HEK293 (cell line): Measurements from ENCODE around the gene MTUS2.

ENCODE experiments used
- CTCF ChIA-PET: fragments of 350-600 bp; formaldehyde crosslinking; extraction: SDS; loops from one replicate; lab custom pipeline; 2021; ENCODE audit warnings: antibody characterized with exemption; lab: Yijun Ruan, JAX
- POLR2A ChIA-PET: fragments of 300-600 bp; formaldehyde crosslinking; extraction: SDS; loops from one replicate; lab custom pipeline; 2020; ENCODE audit warnings: antibody characterized with exemption, inconsistent platforms; lab: Yijun Ruan, JAX
- H3K27ac ChIP-seq: fragments of 200-500 bp; sonication (Bioruptor generic); 2 replicates; pipeline ENCODE4 v1.5.1; 2014; ENCODE audit warnings: low read depth, low read length, control low read depth, inconsistent platforms; ENCODE audit errors: extremely low read depth
- H3K36me3 ChIP-seq, 2 experiments: fragments of 200-500 bp in 1 of 2; sonication (Bioruptor generic) in 1 of 2; 1 replicate in 1 of 2; 2 replicates in 1 of 2; pipeline ENCODE4 v1.5.1; 2014 to 2017; ENCODE audit warnings: inconsistent platforms in 2 of 2, low read length in 2 of 2; ENCODE audit not compliant: control insufficient read depth in 2 of 2, insufficient read depth in 1 of 2
- H3K4me1 ChIP-seq: fragments of 200-500 bp; sonication (Bioruptor generic); 2 replicates; pipeline ENCODE4 v1.5.1; 2014; ENCODE audit warnings: mild to moderate bottlenecking, low read length, inconsistent platforms; ENCODE audit not compliant: control insufficient read depth, insufficient read depth
- H3K4me3 ChIP-seq: 2 replicates; pipeline ENCODE4 v1.5.1; 2011; ENCODE audit warnings: low read depth, mild to moderate bottlenecking, control low read depth, low read length, moderate library complexity
- H3K9me3 ChIP-seq: fragments of 200-500 bp; sonication (Bioruptor generic); 2 replicates; pipeline ENCODE4 v1.5.1; 2014; ENCODE audit warnings: low read depth, low read length, inconsistent platforms; ENCODE audit not compliant: control insufficient read depth, insufficient read depth
- KLF10 ChIP-seq: fragments of 450-650 bp; IDR thresholded peaks from 2 replicates; pipeline ENCODE4 v1.5.1; 2018; ENCODE audit warnings: missing biosample characterization, mild to moderate bottlenecking, missing genetic modification characterization
- OVOL3 ChIP-seq: fragments of 450-650 bp; formaldehyde crosslinking; IDR thresholded peaks from 2 replicates; pipeline ENCODE4 v1.5.1; 2016; ENCODE audit warnings: missing biosample characterization, missing genetic modification characterization
- SP2 ChIP-seq: fragments of 450-650 bp; formaldehyde crosslinking; IDR thresholded peaks from 2 replicates; pipeline ENCODE4 v1.5.1; 2016; ENCODE audit warnings: missing biosample characterization, missing genetic modification characterization
- TCF7L2 ChIP-seq: IDR thresholded peaks from 2 replicates; pipeline ENCODE4 v1.6.1; 2011; ENCODE audit warnings: low read depth, mild to moderate bottlenecking, inconsistent platforms, low read length, moderate library complexity, borderline replicate concordance
- ZNF121 ChIP-seq: fragments of 450-650 bp; formaldehyde crosslinking; IDR thresholded peaks from 2 replicates; pipeline ENCODE4 v1.5.1; 2016; ENCODE audit warnings: missing biosample characterization, missing genetic modification characterization
- ZNF148 ChIP-seq: fragments of 450-650 bp; formaldehyde crosslinking; IDR thresholded peaks from 2 replicates; pipeline ENCODE4 v1.5.0; 2017; ENCODE audit warnings: missing biosample characterization, missing genetic modification characterization, borderline replicate concordance
- ZNF341 ChIP-seq: fragments of 450-650 bp; formaldehyde crosslinking; IDR thresholded peaks from 2 replicates; pipeline ENCODE4; 2016; ENCODE audit warnings: low read depth, missing biosample characterization, missing genetic modification characterization
- ZNF488 ChIP-seq: fragments of 450-650 bp; formaldehyde crosslinking; IDR thresholded peaks from 2 replicates; pipeline ENCODE4 v1.5.1; 2016; ENCODE audit warnings: missing biosample characterization, missing genetic modification characterization
- ZNF548 ChIP-seq: fragments of 450-650 bp; formaldehyde crosslinking; IDR thresholded peaks from 2 replicates; pipeline ENCODE4 v1.5.1; 2016; ENCODE audit warnings: missing biosample characterization, missing genetic modification characterization
- ZNF571 ChIP-seq: fragments of 450-650 bp; formaldehyde crosslinking; IDR thresholded peaks from 2 replicates; pipeline ENCODE4 v1.5.0; 2017; ENCODE audit warnings: missing biosample characterization, missing genetic modification characterization
- ZNF785 ChIP-seq: fragments of 450-650 bp; formaldehyde crosslinking; IDR thresholded peaks from 2 replicates; pipeline ENCODE4 v1.5.1; 2016; ENCODE audit warnings: missing biosample characterization, missing genetic modification characterization
- ZSCAN30 ChIP-seq: fragments of 450-650 bp; IDR thresholded peaks from 2 replicates; pipeline ENCODE4 v1.5.1; 2018; ENCODE audit warnings: missing biosample characterization, mild to moderate bottlenecking, missing genetic modification characterization, moderate library complexity
- ZSCAN5A ChIP-seq: fragments of 450-650 bp; formaldehyde crosslinking; IDR thresholded peaks from 2 replicates; pipeline ENCODE4 v1.5.1; 2016; ENCODE audit warnings: missing biosample characterization, missing genetic modification characterization
- ZXDB ChIP-seq: fragments of 450-650 bp; formaldehyde crosslinking; IDR thresholded peaks from 2 replicates; pipeline ENCODE4 v1.5.1; 2016; ENCODE audit warnings: missing biosample characterization, missing genetic modification characterization
- TF ChIP-seq, protein P1 (sequence below): fragments of 450-650 bp; formaldehyde crosslinking; IDR thresholded peaks from 2 replicates; pipeline ENCODE4 v1.5.1; 2016; ENCODE audit warnings: missing biosample characterization, missing genetic modification characterization

MTUS2 gene

GRCh38 chr13:29418026-29418425, 597.9 kb downstream of the MTUS2 start:
- H3K9me3 ChIP-seq, result no peaks in the 10 kb centered on the region
- POLR2A ChIA-PET, result no interaction called here
- no peak overlapping the region for H3K4me3 ChIP-seq
- H3K4me1 ChIP-seq, result no peaks in the 10 kb centered on the region
- no peak overlapping the region for H3K27ac ChIP-seq
- no peaks in the 10 kb centered on the region for H3K36me3 ChIP-seq
- TF ChIP-seq ZNF488 (tag by site-specific recombination), result no peak
- TF ChIP-seq ZNF785 (tag by site-specific recombination), result no peak
- no peak for TF ChIP-seq ZNF548
- no peak for TF ChIP-seq ZNF341 (tag by site-specific recombination)
- TF ChIP-seq ZSCAN30 (tag by site-specific recombination), result no peak
- TF ChIP-seq ZSCAN5A (tag by site-specific recombination), result no peak
- no peak for TF ChIP-seq TCF7L2
- no peak for TF ChIP-seq ZNF571 (tag by site-specific recombination)
- TF ChIP-seq ZNF148 (tag by site-specific recombination), result no peak
- TF ChIP-seq, protein P1, sequence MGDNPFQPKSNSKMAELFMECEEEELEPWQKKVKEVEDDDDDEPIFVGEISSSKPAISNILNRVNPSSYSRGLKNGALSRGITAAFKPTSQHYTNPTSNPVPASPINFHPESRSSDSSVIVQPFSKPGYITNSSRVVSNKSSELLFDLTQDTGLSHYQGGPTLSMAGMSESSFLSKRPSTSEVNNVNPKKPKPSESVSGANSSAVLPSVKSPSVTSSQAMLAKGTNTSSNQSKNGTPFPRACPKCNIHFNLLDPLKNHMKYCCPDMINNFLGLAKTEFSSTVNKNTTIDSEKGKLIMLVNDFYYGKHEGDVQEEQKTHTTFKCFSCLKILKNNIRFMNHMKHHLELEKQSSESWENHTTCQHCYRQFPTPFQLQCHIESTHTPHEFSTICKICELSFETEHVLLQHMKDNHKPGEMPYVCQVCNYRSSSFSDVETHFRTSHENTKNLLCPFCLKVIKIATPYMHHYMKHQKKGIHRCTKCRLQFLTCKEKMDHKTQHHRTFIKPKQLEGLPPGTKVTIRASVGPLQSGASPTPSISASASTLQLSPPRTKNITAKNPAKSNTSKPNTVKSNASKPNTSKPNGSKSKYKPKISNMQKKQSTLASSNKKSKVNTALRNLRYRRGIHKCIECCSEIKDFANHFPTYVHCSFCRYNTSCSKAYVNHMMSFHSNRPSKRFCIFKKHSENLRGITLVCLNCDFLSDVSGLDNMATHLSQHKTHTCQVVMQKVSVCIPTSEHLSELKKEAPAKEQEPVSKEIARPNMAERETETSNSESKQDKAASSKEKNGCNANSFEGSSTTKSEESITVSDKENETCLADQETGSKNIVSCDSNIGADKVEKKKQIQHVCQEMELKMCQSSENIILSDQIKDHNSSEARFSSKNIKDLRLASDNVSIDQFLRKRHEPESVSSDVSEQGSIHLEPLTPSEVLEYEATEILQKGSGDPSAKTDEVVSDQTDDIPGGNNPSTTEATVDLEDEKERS (tag by site-specific recombination), result no peak
- no peak for TF ChIP-seq ZNF121
- CTCF ChIA-PET, result interaction anchor here (1.0 to 1.1 kb wide), 2 partner anchors 9 to 58 kb away, joined by 3 to 4 read pairs; no protein-coding TSS in a partner anchor

DNA sequence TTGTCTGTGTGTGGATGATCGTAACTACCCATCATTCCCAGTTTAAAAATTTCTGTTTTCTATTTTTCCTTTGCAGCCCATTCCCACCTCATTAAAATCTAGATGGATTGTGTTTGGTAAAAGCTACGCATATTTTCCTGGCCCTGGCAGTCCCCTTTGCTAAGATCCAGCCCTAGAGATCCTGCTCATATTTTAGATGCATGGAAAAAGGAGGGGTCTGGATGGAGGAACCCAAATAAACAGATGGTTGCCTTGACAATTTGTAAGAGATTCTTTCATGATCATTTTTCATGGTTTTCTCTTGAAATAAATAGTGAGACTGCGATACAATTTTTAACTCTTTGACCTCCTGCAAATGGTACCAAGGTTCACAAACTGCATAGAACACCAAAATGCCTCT, 601.0 kb downstream of the MTUS2 start:
- POLR2A ChIA-PET, result no interaction called here
- no peak overlapping the region for H3K4me3 ChIP-seq
- H3K27ac ChIP-seq, result no peak overlapping the region
- no peaks in the 10 kb centered on the region for H3K36me3 ChIP-seq
- no peak for TF ChIP-seq OVOL3 (tag by site-specific recombination)
- TF ChIP-seq ZXDB (tag by site-specific recombination), result no peak
- TF ChIP-seq SP2 (tag by site-specific recombination), result no peak
- no peak for TF ChIP-seq KLF10 (tag by site-specific recombination)
- no peak for TF ChIP-seq ZNF148 (tag by site-specific recombination)
- CTCF ChIA-PET, result no interaction called here
- H3K4me1 ChIP-seq, result no peaks in the 10 kb centered on the region
- no peaks in the 10 kb centered on the region for H3K9me3 ChIP-seq
